Muscle of leg (tissue), 11 donors: ENCODE data around the gene SIGLEC10. TPM values are rescaled to one million over a fixed set of nuclear protein-coding genes. Genes with fewer than 3 reads are reported as not detected.
"Not testable (repeated sequence)": the region's sequence is repeated elsewhere in the genome, so short reads cannot be mapped to it uniquely, and the experiment has no call there.

ENCODE experiments used
- DNase-seq: peaks from one replicate; pipeline ENCODE4 v3.0.0; 2013
- H3K27ac ChIP-seq: one replicate; pipeline ENCODE4 v1.5.1; 2013; ENCODE audit warnings: mild to moderate bottlenecking, low read length, control low read depth
- H3K27me3 ChIP-seq: one replicate; pipeline ENCODE4 v1.6.1; 2013; ENCODE audit warnings: low read length; ENCODE audit not compliant: control insufficient read depth, insufficient read depth
- H3K36me3 ChIP-seq: one replicate; pipeline ENCODE4 v1.6.1; 2013; ENCODE audit warnings: low read length; ENCODE audit not compliant: control insufficient read depth, insufficient read depth
- H3K4me1 ChIP-seq: one replicate; pipeline ENCODE4 v1.6.1; 2013; ENCODE audit warnings: low read length; ENCODE audit not compliant: control insufficient read depth, insufficient read depth
- H3K4me3 ChIP-seq: one replicate; pipeline ENCODE4 v1.5.1; 2013; ENCODE audit warnings: low read length, control low read depth
- H3K9me3 ChIP-seq: replicated peaks from 2 replicates; pipeline ENCODE4 v1.6.1; 2013; ENCODE audit warnings: low read depth, low read length; ENCODE audit not compliant: control insufficient read depth
- WGBS: methylation state at CpG from one replicate; pipeline ENCODE4 v1.1.5; 2013; ENCODE audit warnings: missing lambda C conversion rate; ENCODE audit not compliant: insufficient coverage; 5-methylcytosine and 5-hydroxymethylcytosine counted together
- polyA plus RNA-seq, 8 donors: library from polyadenylated mRNA; unstranded; fragments of 120-200 nt; gene quantifications; one replicate each; pipeline versions ENCODE4 v1.2.1 to v1.2.3, GENCODE V29; 2013; ENCODE audit warnings: inconsistent platforms in 1 of 8, low replicate concordance in 1 of 8; ENCODE audit not compliant: insufficient read length in 8 of 8, insufficient read depth in 1 of 8
- total RNA-seq: library from RNA; stranded (reverse); fragments of 120-200 nt; gene quantifications from one replicate; pipeline ENCODE4 v1.2.4, GENCODE V29; 2013

Gene SIGLEC10
- total and polyA plus RNA-seq, 9 donors: 0.22 to 1.6 (median 1.1) TPM

- no peak for DNase-seq
- no peaks in the 10 kb centered on the region for H3K4me1 ChIP-seq
- peaks cover 3% of the 10 kb centered on the region for H3K27me3 ChIP-seq
- no peak overlapping the region for H3K4me3 ChIP-seq
- no peak overlapping the region for H3K27ac ChIP-seq
- no peaks in the 10 kb centered on the region for H3K9me3 ChIP-seq
- H3K36me3 ChIP-seq: no peaks in the 10 kb centered on the region
- WGBS: no CpG with 5 or more reads among the region's 2 CpGs
Measured at GRCh38 chr19:51418707-51419106, 1.3 kb upstream of the SIGLEC10 start.

DNA sequence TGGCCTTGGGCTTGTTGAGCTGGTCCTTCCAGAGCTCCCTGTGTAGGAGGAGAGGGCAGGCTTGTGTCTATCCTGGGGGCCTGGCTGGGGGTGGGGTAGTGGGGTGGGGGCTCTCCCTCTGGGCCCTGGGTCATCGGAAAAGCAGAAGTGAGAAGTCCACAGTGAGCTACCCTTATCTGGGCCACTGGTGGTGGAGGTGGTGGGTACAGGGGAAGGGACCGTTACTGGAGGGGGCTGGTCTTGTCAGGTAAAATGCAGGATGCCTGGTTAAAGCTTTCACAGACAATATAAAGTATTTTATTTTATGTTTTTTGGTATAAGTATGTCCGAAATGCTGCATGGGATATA lies 342 bp upstream of the SIGLEC10 start:
- Histone ChIP-seq H3K4me1 (no peaks in the 10 kb centered on the region), H3K27ac (no peak overlapping the region), H3K9me3 (no peaks in the 10 kb centered on the region), H3K4me3 (no peak overlapping the region), H3K36me3 (no peaks in the 10 kb centered on the region), H3K27me3 (peaks cover 3% of the 10 kb centered on the region)
- 60% methylated on average over 1 of the region's 3 CpGs for WGBS
- no peak for DNase-seq

DNA sequence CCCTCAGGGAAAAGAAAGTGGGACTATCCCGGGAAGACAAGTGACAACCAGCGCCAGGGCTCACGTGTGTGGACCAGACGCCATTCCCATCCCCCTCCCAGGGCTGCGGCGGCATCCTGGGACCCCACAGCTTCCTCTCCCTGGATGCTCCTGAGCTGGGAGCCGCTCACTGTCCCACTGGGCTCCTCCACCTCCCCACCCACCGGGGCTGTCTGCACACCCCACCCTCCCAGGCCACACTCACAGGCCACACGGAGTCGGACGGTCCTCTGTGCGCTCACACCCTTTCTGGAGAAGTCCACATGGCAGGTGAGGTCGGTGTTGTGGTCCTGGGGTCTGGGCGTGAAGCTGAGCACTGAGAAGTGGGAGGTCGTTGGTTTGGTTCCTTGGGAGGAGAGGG lies 1.0 kb downstream of the SIGLEC10 start:
- not testable (repeated sequence) for H3K27me3 ChIP-seq, H3K36me3 ChIP-seq, H3K4me1 ChIP-seq, H3K27ac ChIP-seq, H3K4me3 ChIP-seq, DNase-seq, H3K9me3 ChIP-seq
- WGBS: 75% methylated on average over 3 of the region's 15 CpGs

GRCh38 chr19:51415187-51415586 lies 2.3 kb downstream of the SIGLEC10 start:
- H3K27me3 ChIP-seq: no peaks in the 10 kb centered on the region

GRCh38 chr19:51410950-51411748 lies 6.3 kb downstream of the SIGLEC10 start:
- Histone ChIP-seq H3K4me3 (no peak overlapping the region), H3K9me3 (no peaks in the 10 kb centered on the region), H3K27me3 (no peaks in the 10 kb centered on the region), H3K27ac (no peak overlapping the region), H3K36me3 (no peaks in the 10 kb centered on the region), H3K4me1 (no peaks in the 10 kb centered on the region)
- DNase-seq: no peak
- 90% methylated on average over 10 of the region's 15 CpGs for WGBS

More at GRCh38 chr19:51415187-51415586, 2.3 kb downstream of the SIGLEC10 start:
- H3K4me1 ChIP-seq: no peaks in the 10 kb centered on the region
- H3K36me3 ChIP-seq: no peaks in the 10 kb centered on the region
- WGBS: 76% methylated on average over 6 of the region's 12 CpGs
- DNase-seq: no peak
- no peak overlapping the region for H3K27ac ChIP-seq
- no peak overlapping the region for H3K4me3 ChIP-seq
- H3K9me3 ChIP-seq: no peaks in the 10 kb centered on the region

- no peaks in the 10 kb centered on the region for H3K27me3 ChIP-seq
- no peaks in the 10 kb centered on the region for H3K9me3 ChIP-seq
- no peak overlapping the region for H3K4me3 ChIP-seq
- no peaks in the 10 kb centered on the region for H3K4me1 ChIP-seq
- WGBS: 30% methylated on average over 6 of the region's 6 CpGs
- DNase-seq: peak; percentile 25
- no peaks in the 10 kb centered on the region for H3K36me3 ChIP-seq
- H3K27ac ChIP-seq: no peak overlapping the region
Measured at GRCh38 chr19:51407511-51408131, 9.8 kb downstream of the SIGLEC10 start.

GRCh38 chr19:51402117-51402516 lies 15.3 kb downstream of the SIGLEC10 start:
- 87% methylated on average over 9 of the region's 9 CpGs for WGBS
- H3K4me3 ChIP-seq: no peak overlapping the region
- no peak for DNase-seq
- H3K27ac ChIP-seq: no peak overlapping the region
- H3K36me3 ChIP-seq: no peaks in the 10 kb centered on the region
- H3K27me3 ChIP-seq: no peaks in the 10 kb centered on the region
- peaks cover 6% of the 10 kb centered on the region for H3K9me3 ChIP-seq
- no peaks in the 10 kb centered on the region for H3K4me1 ChIP-seq

DNA sequence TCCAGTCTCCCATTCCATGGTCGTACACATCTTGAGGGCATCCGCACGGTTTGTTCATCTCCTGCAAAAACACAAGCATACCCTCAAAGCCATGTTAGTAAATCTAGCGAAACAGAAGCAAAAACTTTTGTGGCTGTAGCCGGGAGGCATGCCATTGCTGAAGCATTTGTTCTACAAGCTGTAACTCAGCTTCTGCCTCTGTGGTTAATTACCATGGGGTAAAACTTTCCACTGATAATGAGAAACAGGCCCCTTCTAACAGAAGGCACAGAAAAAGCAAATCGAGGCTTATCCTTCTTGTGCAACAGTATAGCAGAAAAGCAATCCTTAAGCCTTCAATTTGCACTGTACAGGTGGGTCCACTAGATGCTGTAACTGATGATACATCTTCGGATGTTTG lies 17.5 kb downstream of the SIGLEC10 start:
- H3K27me3 ChIP-seq, H3K27ac ChIP-seq, H3K36me3 ChIP-seq, H3K4me3 ChIP-seq, H3K9me3 ChIP-seq, DNase-seq, H3K4me1 ChIP-seq: not testable (repeated sequence)
- WGBS: 70% methylated on average over 3 of the region's 7 CpGs

GRCh38 chr19:51399231-51399630 lies 18.2 kb downstream of the SIGLEC10 start:
- no peak overlapping the region for H3K27ac ChIP-seq
- peaks cover 6% of the 10 kb centered on the region for H3K9me3 ChIP-seq
- no CpG with 5 or more reads among the region's 5 CpGs for WGBS
- no peak overlapping the region for H3K4me3 ChIP-seq
- H3K27me3 ChIP-seq: no peaks in the 10 kb centered on the region
- DNase-seq: no peak
- peaks cover 7% of the 10 kb centered on the region for H3K4me1 ChIP-seq
- no peaks in the 10 kb centered on the region for H3K36me3 ChIP-seq

DNA sequence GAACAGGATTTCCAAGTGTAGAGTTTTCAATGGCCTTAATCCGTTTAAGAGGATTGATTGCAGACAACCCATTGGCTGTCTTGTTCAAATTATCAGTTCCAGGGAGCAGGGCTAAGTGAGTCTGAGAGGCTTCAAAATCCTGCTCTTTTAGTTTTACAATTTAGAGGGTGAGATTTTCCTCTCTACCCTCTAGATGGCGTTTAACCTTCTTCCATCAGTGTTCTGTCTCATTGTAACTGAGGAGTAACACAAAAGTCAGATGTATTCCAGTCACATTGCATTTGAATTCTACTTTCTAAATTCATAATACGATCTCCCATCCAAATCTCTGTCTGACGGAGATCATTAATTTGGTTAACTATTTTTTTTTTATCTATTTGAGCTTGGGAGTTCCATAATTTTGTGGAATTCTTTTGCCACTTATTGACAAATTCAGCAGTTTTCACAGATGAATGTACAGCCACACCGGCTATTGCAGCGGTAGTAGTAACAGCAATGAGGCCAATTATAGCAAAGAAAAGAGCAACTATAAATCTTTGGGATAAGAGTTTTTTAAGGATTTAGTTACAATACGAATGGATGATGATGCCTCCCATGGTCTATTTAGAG lies 19.2 kb downstream of the SIGLEC10 start:
- Histone ChIP-seq H3K27ac (no peak overlapping the region), H3K27me3 (no peaks in the 10 kb centered on the region), H3K9me3 (peaks cover 6% of the 10 kb centered on the region), H3K4me3 (no peak overlapping the region), H3K4me1 (peaks cover 11% of the 10 kb centered on the region), H3K36me3 (no peaks in the 10 kb centered on the region)
- 0% methylated on average over 1 of the region's 7 CpGs for WGBS
- DNase-seq: peak; percentile 34
